Type B pancreatic cell (in vitro differentiated cells): Measurements from ENCODE around the gene POLE. TPM values are rescaled to one million over a fixed set of nuclear protein-coding genes. Genes with fewer than 3 reads are reported as not detected.

Experiments used
- DNase-seq: peaks from one replicate; pipeline ENCODE4 v3.0.0; 2021; ENCODE audit warnings: mixed read lengths; ENCODE audit not compliant: unreplicated experiment; ENCODE audit errors: extremely low spot score
- H3K27ac Mint-ChIP-seq: 2 replicates; pipeline ENCODE4 v1.8.0; 2021; ENCODE audit warnings: mild to moderate bottlenecking, mixed read lengths
- H3K27me3 Mint-ChIP-seq: 2 replicates; pipeline ENCODE4 v1.8.0; 2021; ENCODE audit warnings: mixed read lengths
- H3K36me3 Mint-ChIP-seq: 2 replicates; pipeline ENCODE4 v1.8.0; 2021; ENCODE audit warnings: mixed read lengths
- H3K4me1 Mint-ChIP-seq: one replicate; pipeline ENCODE4 v1.8.0; 2021; ENCODE audit warnings: mixed read lengths; ENCODE audit not compliant: unreplicated experiment
- H3K4me3 Mint-ChIP-seq: 2 replicates; pipeline ENCODE4 v1.8.0; 2021; ENCODE audit warnings: mild to moderate bottlenecking, mixed read lengths
- H3K9me3 Mint-ChIP-seq: 2 replicates; pipeline ENCODE4 v1.8.0; 2021; ENCODE audit warnings: mixed read lengths
- total RNA-seq: library from RNA; stranded (reverse); gene quantifications from 2 replicates; pipeline ENCODE4 v1.2.1, GENCODE V29; 2021; ENCODE audit warnings: low replicate concordance
- TF ChIP-seq, protein P1 (sequence below): fragments of 200-600 bp; sonication (generic); conservative IDR thresholded peaks from 2 replicates; pipeline ENCODE4 v1.5.0; 2021; ENCODE audit warnings: antibody characterized with exemption, mild to moderate bottlenecking

Gene POLE
- total RNA-seq, 1 donor from 2014 or later = 113 TPM

DNA sequence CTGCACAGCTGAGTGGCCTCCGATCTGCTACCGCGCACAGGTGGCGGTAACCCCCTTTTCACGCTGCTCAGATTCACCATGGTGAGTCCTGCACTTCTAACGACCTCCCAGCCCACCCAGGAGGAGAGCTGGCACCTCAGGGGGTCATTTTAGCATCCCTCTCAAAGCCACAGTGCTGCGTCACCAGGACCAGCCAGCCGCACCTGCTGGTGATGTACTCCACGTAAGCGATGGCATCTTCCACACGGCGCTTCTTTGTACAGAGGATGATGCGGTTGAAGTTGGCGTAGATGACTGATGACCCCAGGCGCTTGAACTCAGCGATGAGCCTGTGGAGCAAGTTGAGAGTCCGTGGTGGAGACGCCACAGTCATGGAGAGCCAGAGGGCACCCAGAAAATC is 49.3 kb downstream of the POLE start:
- H3K27ac Mint-ChIP-seq = no peak overlapping the region
- no peak overlapping the region for H3K4me3 Mint-ChIP-seq
- peaks cover 13% of the 10 kb centered on the region for H3K36me3 Mint-ChIP-seq
- TF ChIP-seq, protein P1, sequence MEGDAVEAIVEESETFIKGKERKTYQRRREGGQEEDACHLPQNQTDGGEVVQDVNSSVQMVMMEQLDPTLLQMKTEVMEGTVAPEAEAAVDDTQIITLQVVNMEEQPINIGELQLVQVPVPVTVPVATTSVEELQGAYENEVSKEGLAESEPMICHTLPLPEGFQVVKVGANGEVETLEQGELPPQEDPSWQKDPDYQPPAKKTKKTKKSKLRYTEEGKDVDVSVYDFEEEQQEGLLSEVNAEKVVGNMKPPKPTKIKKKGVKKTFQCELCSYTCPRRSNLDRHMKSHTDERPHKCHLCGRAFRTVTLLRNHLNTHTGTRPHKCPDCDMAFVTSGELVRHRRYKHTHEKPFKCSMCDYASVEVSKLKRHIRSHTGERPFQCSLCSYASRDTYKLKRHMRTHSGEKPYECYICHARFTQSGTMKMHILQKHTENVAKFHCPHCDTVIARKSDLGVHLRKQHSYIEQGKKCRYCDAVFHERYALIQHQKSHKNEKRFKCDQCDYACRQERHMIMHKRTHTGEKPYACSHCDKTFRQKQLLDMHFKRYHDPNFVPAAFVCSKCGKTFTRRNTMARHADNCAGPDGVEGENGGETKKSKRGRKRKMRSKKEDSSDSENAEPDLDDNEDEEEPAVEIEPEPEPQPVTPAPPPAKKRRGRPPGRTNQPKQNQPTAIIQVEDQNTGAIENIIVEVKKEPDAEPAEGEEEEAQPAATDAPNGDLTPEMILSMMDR = no peak
- peaks cover 6% of the 10 kb centered on the region for H3K4me1 Mint-ChIP-seq
- H3K9me3 Mint-ChIP-seq = no peaks in the 10 kb centered on the region
- no peak for DNase-seq
- H3K27me3 Mint-ChIP-seq = no peaks in the 10 kb centered on the region

DNA sequence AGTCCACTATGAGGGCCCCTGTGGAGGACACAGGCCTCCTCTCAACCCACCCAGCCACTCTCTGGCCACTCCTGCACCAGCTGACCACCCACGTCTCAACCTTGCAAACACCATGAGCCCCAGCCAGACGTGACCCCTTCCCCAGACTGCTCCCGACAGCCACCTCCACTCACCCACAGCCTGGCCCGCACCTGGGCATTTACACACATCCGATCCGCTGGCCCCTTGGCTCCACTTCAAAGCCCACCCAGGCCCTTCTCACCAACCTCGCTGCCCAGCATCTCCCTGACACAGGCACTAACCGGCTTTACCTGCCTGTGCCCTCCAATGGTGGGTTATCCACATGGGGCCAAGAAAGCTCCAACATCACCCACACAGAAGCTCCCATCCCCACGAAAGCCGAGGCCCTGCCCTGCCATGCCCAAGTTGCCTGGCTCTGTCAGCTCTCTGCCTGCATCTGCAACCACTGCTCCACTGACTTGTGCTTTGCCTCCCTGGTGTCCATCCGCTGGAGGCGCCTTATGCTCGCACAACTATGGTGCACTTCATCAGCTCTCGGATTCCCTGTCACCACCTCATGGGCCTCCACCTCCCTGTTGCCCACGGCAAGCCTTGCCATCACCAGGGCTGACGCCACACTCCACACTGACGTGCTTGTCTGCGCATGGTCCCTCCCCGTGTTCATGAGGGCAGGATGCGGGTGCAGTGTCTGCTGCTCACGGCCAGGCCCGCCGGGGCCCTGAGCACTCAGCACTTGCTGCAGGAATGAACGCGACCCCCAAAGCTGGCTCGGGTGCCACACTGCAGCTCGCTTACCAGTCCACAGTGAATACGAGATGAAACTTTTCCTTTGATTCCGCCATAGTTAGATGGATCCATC is 51.8 kb downstream of the POLE start:
- peaks cover 25% of the 10 kb centered on the region for H3K36me3 Mint-ChIP-seq

DNA sequence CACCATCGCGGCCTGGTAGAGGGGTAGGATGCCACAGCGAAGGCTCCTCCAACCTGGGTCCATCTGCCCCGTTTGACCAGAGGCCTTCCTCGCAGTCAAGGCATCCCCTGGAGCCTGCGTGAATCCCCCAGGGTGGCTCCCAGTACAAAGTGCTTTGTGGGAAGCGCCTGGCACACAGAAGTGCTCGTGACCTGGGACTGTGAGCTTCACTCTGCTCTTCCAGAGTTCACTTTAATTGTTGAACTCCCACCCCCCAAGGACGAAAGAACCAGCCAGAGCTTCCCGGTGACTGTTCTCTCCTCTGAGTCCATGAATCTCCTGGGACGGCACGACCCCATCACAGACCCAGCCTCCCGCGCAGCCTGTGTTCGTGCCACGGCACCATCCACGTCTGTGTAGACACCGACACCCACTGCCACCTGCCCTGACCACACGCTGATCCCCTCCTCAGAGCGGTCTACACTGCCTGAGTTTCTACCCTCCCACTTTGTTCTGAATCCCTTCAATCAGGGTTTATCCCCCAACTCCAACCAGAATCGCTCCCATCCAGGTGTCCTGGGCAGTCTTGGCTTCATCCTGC is 52.6 kb downstream of the POLE start:
- no peak overlapping the region for H3K4me3 Mint-ChIP-seq

More for the DNA sequence above, 51.8 kb downstream of the POLE start:
- H3K4me1 Mint-ChIP-seq = peaks cover 6% of the 10 kb centered on the region
- H3K9me3 Mint-ChIP-seq = no peaks in the 10 kb centered on the region
- H3K4me3 Mint-ChIP-seq = no peak overlapping the region
- H3K27ac Mint-ChIP-seq = no peak overlapping the region
- TF ChIP-seq, protein P1 = no peak
- H3K27me3 Mint-ChIP-seq = no peaks in the 10 kb centered on the region
- no peak for DNase-seq

GRCh38 chr12:132633901-132634300 is 53.2 kb downstream of the POLE start:
- H3K27me3 Mint-ChIP-seq = no peaks in the 10 kb centered on the region
- no peaks in the 10 kb centered on the region for H3K9me3 Mint-ChIP-seq
- no peak overlapping the region for H3K4me3 Mint-ChIP-seq
- H3K4me1 Mint-ChIP-seq = peaks cover 5% of the 10 kb centered on the region
- TF ChIP-seq, protein P1 = no peak
- DNase-seq = no peak
- H3K27ac Mint-ChIP-seq = no peak overlapping the region
- H3K36me3 Mint-ChIP-seq = peaks cover 39% of the 10 kb centered on the region

More for the DNA sequence above, 52.6 kb downstream of the POLE start:
- TF ChIP-seq, protein P1 = no peak
- H3K4me1 Mint-ChIP-seq = peaks cover 6% of the 10 kb centered on the region
- no peaks in the 10 kb centered on the region for H3K9me3 Mint-ChIP-seq
- H3K27me3 Mint-ChIP-seq = no peaks in the 10 kb centered on the region
- DNase-seq = no peak
- H3K27ac Mint-ChIP-seq = no peak overlapping the region
- peaks cover 33% of the 10 kb centered on the region for H3K36me3 Mint-ChIP-seq

DNA sequence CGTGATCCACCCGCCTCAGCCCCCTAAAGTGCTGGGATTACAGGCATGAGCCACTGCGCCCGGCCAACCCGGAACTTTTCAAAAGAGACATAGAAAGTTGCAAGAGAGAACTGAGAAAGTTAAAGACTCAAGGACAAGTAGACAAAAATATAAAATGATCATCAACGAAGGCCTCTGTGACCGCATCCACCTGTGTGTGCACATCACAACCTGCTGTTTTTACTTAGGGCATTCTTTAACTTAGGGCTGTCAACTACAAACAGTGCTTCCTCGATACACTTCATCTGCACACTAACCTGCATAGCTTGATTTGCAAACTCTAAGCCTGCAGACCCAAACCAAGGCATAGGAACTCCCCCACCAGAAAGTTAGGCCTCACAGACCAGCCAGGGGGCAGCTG is 53.7 kb downstream of the POLE start:
- TF ChIP-seq, protein P1 = no peak
- Mint-ChIP-seq H3K4me3 (no peak overlapping the region), H3K9me3 (no peaks in the 10 kb centered on the region), H3K4me1 (peaks cover under 1% of the 10 kb centered on the region), H3K27me3 (no peaks in the 10 kb centered on the region), H3K36me3 (peaks cover 43% of the 10 kb centered on the region), H3K27ac (no peak overlapping the region)
- no peak for DNase-seq
